Lung (tissue), 12 donors: ENCODE results near the gene DIS3L2. TPM values are rescaled to one million over a fixed set of nuclear protein-coding genes. Genes with fewer than 3 reads are reported as not detected.

Experiments
- ATAC-seq: fragments of 200-7000 bp; cut with Tn5 transposase; one replicate; pipeline ENCODE4 v1.9.1; 2020; ENCODE audit warnings: moderate number of reproducible peaks; ENCODE audit not compliant: insufficient read depth, low FRiP score
- DNase-seq, 3 donors: peaks; one replicate each; pipeline ENCODE4 v3.0.0-alpha.2; 2013 to 2017
- H3K27ac ChIP-seq, 2 donors: one replicate each; pipeline ENCODE4 v1.5.1; 2013; ENCODE audit warnings: mild to moderate bottlenecking in 2 of 2, moderate library complexity in 2 of 2, control low read depth in 1 of 2, inconsistent platforms in 1 of 2, low read depth in 1 of 2, low read length in 1 of 2
- H3K27me3 ChIP-seq, 3 donors: one replicate each; pipeline ENCODE4 v1.5.1; 2013; ENCODE audit warnings: low read length in 2 of 3; ENCODE audit not compliant: control insufficient read depth in 3 of 3, insufficient read depth in 3 of 3
- H3K36me3 ChIP-seq, 4 donors: one replicate each; pipeline ENCODE4 v1.5.1; 2013; ENCODE audit warnings: low read length in 4 of 4, mild to moderate bottlenecking in 1 of 4, moderate library complexity in 1 of 4; ENCODE audit not compliant: control insufficient read depth in 4 of 4, insufficient read depth in 4 of 4
- H3K4me1 ChIP-seq, 5 donors: one replicate each; pipeline ENCODE4 v1.5.1; 2013; ENCODE audit warnings: low read length in 5 of 5, mild to moderate bottlenecking in 2 of 5, moderate library complexity in 1 of 5; ENCODE audit not compliant: control insufficient read depth in 5 of 5, insufficient read depth in 5 of 5
- H3K4me3 ChIP-seq: one replicate; pipeline ENCODE4 v1.5.1; 2013; ENCODE audit warnings: mild to moderate bottlenecking, control low read depth, moderate library complexity
- H3K9ac ChIP-seq, 2 donors: one replicate each; pipeline ENCODE4 v1.5.1; 2013; ENCODE audit warnings: low read length in 2 of 2, control low read depth in 1 of 2; ENCODE audit not compliant: insufficient read depth in 1 of 2
- H3K9me3 ChIP-seq, 4 donors: one replicate each; pipeline ENCODE4 v1.5.1; 2013; ENCODE audit warnings: low read length in 3 of 4, mild to moderate bottlenecking in 1 of 4, moderate library complexity in 1 of 4; ENCODE audit not compliant: control insufficient read depth in 4 of 4, insufficient read depth in 3 of 4
- CTCF ChIP-seq: IDR thresholded peaks from 2 replicates; pipeline ENCODE4 v1.5.1; 2012; ENCODE audit warnings: mild to moderate bottlenecking; ENCODE audit errors: control extremely low read depth, extremely low read depth
- WGBS, 2 donors: extraction: QIAGEN DNeasy Blood & Tissue Kit; methylation state at CpG; one replicate each; pipeline ENCODE4 v1.1.7; 2013; 5-methylcytosine and 5-hydroxymethylcytosine counted together
- polyA plus RNA-seq, 2 donors: library from polyadenylated mRNA; stranded (reverse); fragments of 200-250 nt; gene quantifications; one replicate each; pipeline ENCODE4 v1.2.1, GENCODE V29; 2013
- total RNA-seq, 2 donors: library from RNA; depleted of rRNA in 1 of 2; stranded (reverse); fragments of >200 nt in 1 of 2; gene quantifications; one replicate each; pipeline ENCODE4 v1.2.1, GENCODE V29; 2014 to 2021
- donor health status: control.
- donor health status: control.
- donor health status: Bipolar disorder and iron deficiency.
- donor health status: healthy.
- donor health status: DM: yes; HTN: yes; CAD: no.

DIS3L2 gene
- total and polyA plus RNA-seq, 4 donors, result 12.7 to 41.0 (median 31.1) TPM

GRCh38 chr2:231932985-231933915 is 28.3 kb upstream of the DIS3L2 start:
- TF ChIP-seq CTCF, result no peak
- no peak overlapping the region for H3K9ac ChIP-seq
- H3K27ac ChIP-seq, result no peak overlapping the region
- no peaks in the 10 kb centered on the region for H3K36me3 ChIP-seq
- H3K9me3 ChIP-seq, result no peaks in the 10 kb centered on the region
- DNase-seq (no peak), ATAC-seq (no peak)
- 84 to 91% methylated on average over 15 of the region's 15 CpGs for WGBS, 2 donors
- H3K4me1 ChIP-seq, result peaks cover 0 to 10% (median 0%) of the 10 kb centered on the region in 5 donors
- peaks cover 4 to 19% (median 7%) of the 10 kb centered on the region in 3 donors for H3K27me3 ChIP-seq
- H3K4me3 ChIP-seq, result no peak overlapping the region

GRCh38 chr2:231933916-231934401 is 27.6 kb upstream of the DIS3L2 start:
- whole genome bisulfite sequencing, 2 donors, result 88% methylated on average over 13 of the region's 13 CpGs
- Histone ChIP-seq H3K27ac (no peak overlapping the region), H3K27me3 (peaks cover 0 to 12% (median 2%) of the 10 kb centered on the region in 3 donors), H3K9ac (no peak overlapping the region), H3K4me3 (no peak overlapping the region), H3K4me1 (peaks cover 0 to 10% (median 0%) of the 10 kb centered on the region in 5 donors), H3K9me3 (no peaks in the 10 kb centered on the region), H3K36me3 (no peaks in the 10 kb centered on the region)
- ATAC-seq, result no peak
- TF ChIP-seq CTCF, result no peak
- DNase-seq, result no peak

GRCh38 chr2:231934441-231935206 is 26.9 kb upstream of the DIS3L2 start:
- DNase-seq (no peak), ATAC-seq (no peak)
- no peaks in the 10 kb centered on the region for H3K9me3 ChIP-seq
- H3K27me3 ChIP-seq, result peaks cover 0 to 6% (median 0%) of the 10 kb centered on the region in 3 donors
- H3K4me1 ChIP-seq, result peaks cover 0 to 9% (median 0%) of the 10 kb centered on the region in 5 donors
- no peak overlapping the region for H3K27ac ChIP-seq
- no peak overlapping the region for H3K9ac ChIP-seq
- WGBS, 2 donors, result 79 to 83% methylated on average over 8 of the region's 8 CpGs
- TF ChIP-seq CTCF, result no peak
- H3K4me3 ChIP-seq, result no peak overlapping the region
- no peaks in the 10 kb centered on the region for H3K36me3 ChIP-seq
